Prostate gland (tissue), 2 donors: ENCODE data around the gene SLC28A1. TPM values are rescaled to one million over a fixed set of nuclear protein-coding genes. Genes with fewer than 3 reads are reported as not detected.

Experiments used
- DNase-seq: peaks from one replicate; pipeline ENCODE4 v3.0.0-alpha.2; 2019; ENCODE audit warnings: low spot score
- H3K27ac ChIP-seq, 2 donors: fragments of 200-600 bp; sonication (generic); 2 replicates each; pipeline ENCODE4 v1.5.1; 2017 to 2019
- H3K27me3 ChIP-seq: fragments of 200-600 bp; sonication (generic); replicated peaks from 2 replicates; pipeline ENCODE4 v1.5.1; 2019; ENCODE audit not compliant: insufficient read depth
- H3K36me3 ChIP-seq, 2 donors: fragments of 200-600 bp; sonication (generic); 1 replicate in 1 of 2; 2 replicates in 1 of 2; pipeline versions ENCODE4 v1.5.1 to v1.8.1; 2017 to 2019
- H3K4me1 ChIP-seq: fragments of 200-600 bp; sonication (generic); replicated peaks from 2 replicates; pipeline ENCODE4 v1.5.1; 2019
- H3K4me3 ChIP-seq, 2 donors: fragments of 200-600 bp; sonication (generic); 2 replicates each; pipeline ENCODE4 v1.5.1; 2017 to 2019
- H3K9me3 ChIP-seq: fragments of 200-600 bp; sonication (generic); 2 replicates; pipeline ENCODE4 v1.5.1; 2017
- POLR2A ChIP-seq: fragments of 450-650 bp; IDR thresholded peaks from one replicate; pipeline ENCODE4 v1.6.1; 2016; ENCODE audit warnings: antibody characterized with exemption, mild to moderate bottlenecking
- POLR2AphosphoS5 ChIP-seq: sonication (generic); formaldehyde crosslinking; IDR thresholded peaks from one replicate; pipeline ENCODE4 v1.6.1; 2017; ENCODE audit warnings: antibody characterized with exemption
- WGBS: methylation state at CpG from one replicate; pipeline ENCODE4 v1.1.5; 2018; 5-methylcytosine and 5-hydroxymethylcytosine counted together
- intact Hi-C: fragments of 100-400 bp; cut with DNase I; formaldehyde crosslinking; loops from one replicate; pipeline ENCODE4 v1.14.2; 2022
- total RNA-seq, 2 donors: library from RNA; depleted of rRNA; stranded (reverse); fragments of >200 nt; gene quantifications; one replicate each; pipeline ENCODE4 v1.1.0, GENCODE V29; 2016
- TF ChIP-seq, protein P1 (sequence below), 4 experiments: fragments of 200-600 bp in 2 of 4; fragments of 450-650 bp in 2 of 4; sonication (generic) in 2 of 4; IDR thresholded peaks; 1 replicate in 3 of 4; 2 replicates in 1 of 4; pipeline ENCODE4 v1.5.1; 2016 to 2019; ENCODE audit warnings: antibody characterized with exemption in 4 of 4, mild to moderate bottlenecking in 2 of 4, moderate library complexity in 2 of 4

SLC28A1 gene
- total RNA-seq, 2 donors from 2014 or later: not detected

GRCh38 chr15:84889991-84890669 lies 5.7 kb downstream of the SLC28A1 start:
- Histone ChIP-seq H3K4me1 (no peaks in the 10 kb centered on the region), H3K9me3 (no peaks in the 10 kb centered on the region), H3K4me3 (no peak overlapping the region), H3K27ac (no peak overlapping the region), H3K36me3 (no peaks in the 10 kb centered on the region), H3K27me3 (no peaks in the 10 kb centered on the region)
- intact Hi-C loops: no loop called here
- WGBS: 92% methylated on average over 6 of the region's 6 CpGs
- no peak for TF ChIP-seq POLR2A
- no peak for TF ChIP-seq POLR2AphosphoS5
- TF ChIP-seq, protein P1, sequence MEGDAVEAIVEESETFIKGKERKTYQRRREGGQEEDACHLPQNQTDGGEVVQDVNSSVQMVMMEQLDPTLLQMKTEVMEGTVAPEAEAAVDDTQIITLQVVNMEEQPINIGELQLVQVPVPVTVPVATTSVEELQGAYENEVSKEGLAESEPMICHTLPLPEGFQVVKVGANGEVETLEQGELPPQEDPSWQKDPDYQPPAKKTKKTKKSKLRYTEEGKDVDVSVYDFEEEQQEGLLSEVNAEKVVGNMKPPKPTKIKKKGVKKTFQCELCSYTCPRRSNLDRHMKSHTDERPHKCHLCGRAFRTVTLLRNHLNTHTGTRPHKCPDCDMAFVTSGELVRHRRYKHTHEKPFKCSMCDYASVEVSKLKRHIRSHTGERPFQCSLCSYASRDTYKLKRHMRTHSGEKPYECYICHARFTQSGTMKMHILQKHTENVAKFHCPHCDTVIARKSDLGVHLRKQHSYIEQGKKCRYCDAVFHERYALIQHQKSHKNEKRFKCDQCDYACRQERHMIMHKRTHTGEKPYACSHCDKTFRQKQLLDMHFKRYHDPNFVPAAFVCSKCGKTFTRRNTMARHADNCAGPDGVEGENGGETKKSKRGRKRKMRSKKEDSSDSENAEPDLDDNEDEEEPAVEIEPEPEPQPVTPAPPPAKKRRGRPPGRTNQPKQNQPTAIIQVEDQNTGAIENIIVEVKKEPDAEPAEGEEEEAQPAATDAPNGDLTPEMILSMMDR (IDR thresholded peaks at IDR 0.05): no peak
- no peak for DNase-seq

GRCh38 chr15:84890670-84891162 lies 6.3 kb downstream of the SLC28A1 start:
- no peaks in the 10 kb centered on the region for H3K9me3 ChIP-seq
- WGBS: 97% methylated on average over 5 of the region's 5 CpGs
- H3K4me1 ChIP-seq: no peaks in the 10 kb centered on the region
- DNase-seq: no peak
- no peak overlapping the region for H3K27ac ChIP-seq
- H3K36me3 ChIP-seq: no peaks in the 10 kb centered on the region
- H3K27me3 ChIP-seq: no peaks in the 10 kb centered on the region
- TF ChIP-seq, protein P1 (IDR thresholded peaks at IDR 0.05): no peak
- TF ChIP-seq POLR2AphosphoS5 (no peak), POLR2A (no peak)
- H3K4me3 ChIP-seq: no peak overlapping the region
- intact Hi-C loops: no loop called here

GRCh38 chr15:84891339-84891738 lies 6.9 kb downstream of the SLC28A1 start:
- Histone ChIP-seq H3K9me3 (no peaks in the 10 kb centered on the region), H3K27ac (no peak overlapping the region), H3K36me3 (no peaks in the 10 kb centered on the region), H3K27me3 (no peaks in the 10 kb centered on the region), H3K4me1 (no peaks in the 10 kb centered on the region), H3K4me3 (no peak overlapping the region)
- WGBS: 89% methylated on average over 6 of the region's 6 CpGs
- TF ChIP-seq POLR2AphosphoS5 (no peak), POLR2A (no peak)
- TF ChIP-seq, protein P1 (IDR thresholded peaks at IDR 0.05): no peak
- DNase-seq: no peak
- intact Hi-C loops: no loop called here

DNA sequence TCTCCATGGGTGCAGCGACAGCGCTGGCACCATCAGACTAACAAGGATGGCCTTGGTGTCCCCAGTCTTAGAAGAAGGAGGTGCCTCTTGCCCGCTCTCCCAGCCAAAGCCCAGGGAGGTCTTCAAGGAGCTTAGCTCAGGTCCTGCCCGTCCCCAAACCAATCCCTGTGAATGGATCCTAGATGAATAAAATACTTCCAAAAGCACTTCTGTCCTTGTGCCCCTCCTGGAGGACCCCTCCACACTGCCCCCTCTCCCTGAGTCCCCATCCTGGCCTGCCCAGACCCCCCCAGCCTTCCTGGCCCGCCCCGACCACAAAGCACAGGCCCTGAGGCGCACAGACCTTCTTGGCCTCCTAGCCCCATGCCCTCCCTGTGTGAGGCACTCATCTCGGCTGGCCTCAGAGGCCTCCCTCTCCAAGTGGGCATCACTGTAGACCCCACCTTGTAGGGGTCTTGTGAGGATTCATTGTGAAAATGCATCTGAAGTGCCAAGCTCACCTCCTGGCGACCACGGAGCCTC lies 8.4 kb downstream of the SLC28A1 start:
- Histone ChIP-seq H3K27me3 (no peaks in the 10 kb centered on the region), H3K36me3 (no peaks in the 10 kb centered on the region), H3K27ac (no peak overlapping the region), H3K9me3 (no peaks in the 10 kb centered on the region), H3K4me3 (no peak overlapping the region), H3K4me1 (no peaks in the 10 kb centered on the region)
- intact Hi-C loops: no loop called here
- TF ChIP-seq POLR2AphosphoS5 (no peak), POLR2A (no peak)
- TF ChIP-seq, protein P1 (IDR thresholded peaks at IDR 0.05): no peak
- WGBS: 91% methylated on average over 10 of the region's 10 CpGs
- DNase-seq: no peak

GRCh38 chr15:84893607-84894006 lies 9.1 kb downstream of the SLC28A1 start:
- Histone ChIP-seq H3K36me3 (no peaks in the 10 kb centered on the region), H3K4me3 (no peak overlapping the region), H3K9me3 (no peaks in the 10 kb centered on the region), H3K4me1 (no peaks in the 10 kb centered on the region), H3K27me3 (no peaks in the 10 kb centered on the region), H3K27ac (no peak overlapping the region)
- DNase-seq: no peak
- intact Hi-C loops: no loop called here
- WGBS: 86% methylated on average over 10 of the region's 10 CpGs
- TF ChIP-seq POLR2A (no peak), POLR2AphosphoS5 (no peak)
- TF ChIP-seq, protein P1 (IDR thresholded peaks at IDR 0.05): no peak
